Heart left ventricle (tissue), 13 donors: Measurements from ENCODE around the gene CTNNA3.

Experiments
- CTCF ChIP-seq, 12 donors: fragments of 200-600 bp; sonication (generic) in 4 of 12; IDR thresholded peaks; one replicate each; pipeline versions ENCODE4 v1.5.0 to v1.8.0; 2018 to 2022; ENCODE audit warnings: antibody characterized with exemption in 12 of 12, mild to moderate bottlenecking in 5 of 12
- POLR2A ChIP-seq, 2 donors: fragments of 450-650 bp; IDR thresholded peaks; one replicate each; pipeline ENCODE4 v1.6.1; 2017; ENCODE audit warnings: antibody characterized with exemption in 2 of 2, mild to moderate bottlenecking in 2 of 2, moderate library complexity in 2 of 2
- donor health status: ischemic (EF 13 %, LVEDD 7.1; RV severe dilation, severe dysfunction).
- donor health status: DM: no; HTN: yes; CAD: no.
- donor health status: DM: no; HTN: no; CAD: no.
- donor health status: ischemic (EF 25% LVEDD 6.9; RV normal size, moderate dysfunction).
- donor health status: ischemic (EF 25% LVEDD 5.7; RV mildly dilated, moderate dysfunction).
- donor health status: ischemic (EF 35%, LVEDD 5.7; RV mildly dilated, moderate dysfunction).
- donor health status: nonischemic (EF 11% LVEDD 7.7; RV severe dilation, severe dysfunction).
- donor health status: DM: yes; HTN: yes; CAD: no.
- donor health status: PGD.
- donor health status: ischemic (EF 29% LVEDD 5.4; RV normal size, mild dysfunction).
- donor health status: nonischemic (EF 23%, LVEDD 6.1; RV moderate dilation, normal function).

- TF ChIP-seq POLR2A (IDR thresholded peaks at IDR 0.05): no peak
- TF ChIP-seq CTCF (IDR thresholded peaks at IDR 0.05): no peak
These were observed 585.7 kb downstream of the CTNNA3 start for GRCh38 chr10:67110286-67110685.
